ENCODE measurements around the gene RGS16.

RGS16 gene

GRCh38 chr1:182608845-182609610 is 4.8 kb upstream of the RGS16 start:
- DNase-seq (ENCODE audit: low read depth), result peak; percentile 59

DNA sequence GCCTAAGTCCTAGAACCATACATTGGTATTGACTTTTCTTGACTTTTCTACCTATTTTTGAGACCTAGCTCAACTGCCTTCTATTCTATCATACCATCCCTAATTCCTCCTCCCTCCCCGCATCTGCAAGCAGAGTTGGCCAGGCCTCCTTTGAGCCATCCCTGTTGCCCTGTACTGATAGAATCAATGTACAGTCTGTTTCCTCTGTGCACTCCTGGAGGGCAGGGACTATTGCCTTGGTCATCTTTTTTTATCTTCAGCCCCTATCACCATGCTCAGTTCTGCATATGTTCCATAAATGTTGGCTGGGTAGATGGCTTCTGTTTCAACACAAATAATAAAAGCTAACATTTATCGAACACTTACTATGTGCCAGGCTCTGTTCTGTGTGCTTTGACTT is 4.0 kb upstream of the RGS16 start:
- DNase-seq (ENCODE audit: low read depth), result no peak

DNA sequence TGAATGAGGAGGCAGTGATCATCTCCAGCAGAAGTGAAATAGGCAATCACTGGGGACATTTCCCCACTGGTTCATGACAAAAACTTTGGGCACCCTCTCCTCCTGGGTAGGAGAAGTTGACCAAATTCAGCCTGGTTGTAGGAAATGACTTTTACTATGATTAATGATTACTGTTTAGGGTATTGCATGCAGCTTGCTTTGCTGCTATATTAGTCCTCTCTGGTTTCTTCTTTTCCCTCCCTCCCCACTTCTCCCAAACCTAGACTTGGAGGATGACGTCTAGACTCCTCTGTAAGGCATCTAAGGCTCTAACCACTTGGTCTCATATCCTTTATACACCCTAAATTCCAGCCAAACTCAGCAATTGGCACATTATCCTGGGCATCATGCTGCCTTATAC is 3.4 kb upstream of the RGS16 start:
- DNase-seq (ENCODE audit: low read depth), result no peak

GRCh38 chr1:182603646-182604174 is 479 bp downstream of the RGS16 start:
- no peak for DNase-seq (ENCODE audit: low read depth)

GRCh38 chr1:182602935-182603645 is 1.1 kb downstream of the RGS16 start:
- DNase-seq (ENCODE audit: low read depth), result no peak

DNA sequence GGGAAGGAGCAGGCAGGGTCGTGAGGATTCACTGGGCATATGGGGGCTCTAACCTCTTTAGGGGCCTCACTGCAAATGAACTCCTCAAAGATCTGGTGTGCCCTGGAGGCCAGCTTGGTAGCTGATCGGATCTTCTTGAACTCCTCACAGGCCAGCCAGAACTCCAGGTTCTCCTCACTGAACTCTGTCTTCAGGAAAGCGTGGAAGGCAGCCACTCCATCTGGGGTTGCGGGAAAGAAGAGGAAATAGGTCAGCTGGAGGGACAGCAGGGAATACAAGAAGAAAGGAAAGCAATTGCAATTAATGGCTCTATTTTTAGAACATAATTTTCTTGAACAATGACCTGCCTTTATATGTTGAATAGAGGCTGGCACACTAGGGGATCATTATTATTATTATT is 2.3 kb downstream of the RGS16 start:
- no peak for DNase-seq (ENCODE audit: low read depth)

DNA sequence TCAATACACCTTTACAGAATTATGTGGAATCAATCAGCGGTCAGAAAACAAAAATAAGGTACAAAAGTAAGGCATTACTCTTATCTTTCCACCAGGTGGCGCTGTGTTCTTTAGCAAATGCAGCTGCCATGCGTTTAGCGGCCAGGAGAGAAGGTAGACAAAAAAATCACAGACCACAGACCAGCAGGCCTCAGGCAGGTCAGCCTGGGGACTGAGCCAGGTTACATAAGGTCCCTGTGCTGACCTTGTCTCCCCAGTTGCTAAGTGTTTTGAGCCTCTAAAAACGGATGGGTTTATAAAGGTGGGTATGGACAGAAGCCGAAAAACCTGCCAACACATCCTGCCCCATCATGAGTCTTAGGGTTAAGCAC is 2.8 kb downstream of the RGS16 start:
- DNase-seq (ENCODE audit: low read depth), result no peak

DNA sequence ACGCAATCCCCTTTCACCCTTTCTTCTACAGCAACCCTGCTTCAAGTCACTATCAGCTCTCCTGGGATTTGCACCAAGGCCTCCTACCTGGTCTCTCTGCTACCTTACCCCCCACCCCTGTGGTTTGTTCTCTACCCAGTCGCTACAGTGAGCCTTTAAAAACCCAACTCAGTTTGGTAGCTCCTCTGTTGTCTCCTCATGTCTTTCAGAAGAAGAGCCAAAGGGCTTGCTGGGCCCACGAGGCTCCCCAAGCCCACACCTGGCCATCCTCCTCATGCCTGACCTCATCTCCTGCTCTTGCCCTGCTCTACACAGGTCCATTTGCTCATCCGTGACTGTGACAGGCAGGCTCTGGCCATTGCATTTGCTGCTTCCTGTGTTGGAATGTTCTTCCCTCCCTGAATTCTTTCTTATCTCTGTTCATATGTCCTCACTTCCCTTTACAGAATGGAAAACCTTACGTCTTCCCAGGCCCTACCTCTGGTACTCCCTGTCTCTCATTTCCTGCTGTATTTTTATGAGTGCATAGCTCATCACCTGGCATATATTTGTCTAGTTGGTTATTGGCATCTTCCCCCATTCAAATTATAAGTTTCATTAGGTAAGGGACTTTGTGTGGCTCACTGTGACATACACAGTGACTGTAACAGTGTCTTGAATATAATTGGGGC is 3.3 kb downstream of the RGS16 start:
- DNase-seq (ENCODE audit: low read depth), result no peak

- no peak for DNase-seq (ENCODE audit: low read depth)
Measured at GRCh38 chr1:182600036-182600713, 4.0 kb downstream of the RGS16 start.

DNA sequence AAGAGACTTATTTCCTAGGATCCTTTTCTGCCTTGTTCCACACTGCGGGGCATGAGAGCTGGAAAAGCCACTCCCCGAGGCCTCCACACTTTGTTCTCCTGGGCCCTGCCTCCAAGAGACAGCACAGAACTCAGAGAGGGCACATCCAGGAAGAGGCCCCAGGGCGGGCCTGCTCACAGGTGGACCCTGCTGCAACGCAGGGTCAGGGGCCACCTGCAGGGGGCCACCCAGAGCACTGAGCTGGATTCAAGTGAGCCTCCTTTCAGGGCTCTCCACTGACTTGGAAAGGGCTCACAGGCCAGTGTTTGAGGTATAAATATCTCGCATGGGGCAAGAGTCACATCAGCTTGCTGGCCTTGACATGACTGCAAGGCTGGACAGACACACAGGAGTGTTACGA is 4.8 kb downstream of the RGS16 start:
- DNase-seq (ENCODE audit: low read depth), result no peak

- DNase-seq (ENCODE audit: low read depth), result no peak
Measured at GRCh38 chr1:182598296-182598695, 5.9 kb downstream of the RGS16 start.

DNA sequence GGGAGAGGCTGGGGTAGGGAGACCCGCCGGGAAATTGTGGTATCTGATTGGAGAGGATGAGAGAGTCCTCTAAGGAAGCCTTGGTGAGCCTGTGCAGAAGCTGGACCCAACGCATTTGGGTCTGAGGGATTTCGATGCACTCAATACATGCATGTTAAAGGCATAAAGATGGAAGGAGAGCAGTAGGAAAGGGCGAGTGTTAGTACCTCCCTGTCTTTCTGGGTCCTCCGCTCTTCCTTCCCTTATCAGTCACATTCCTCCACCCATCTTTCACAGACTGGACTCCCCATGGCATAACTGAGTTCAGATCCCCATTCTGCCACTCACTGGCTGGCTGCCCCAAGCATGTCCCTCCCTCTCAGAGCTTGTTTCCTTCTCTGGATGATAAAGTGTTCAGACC is 7.3 kb downstream of the RGS16 start:
- DNase-seq (ENCODE audit: low read depth), result no peak

DNA sequence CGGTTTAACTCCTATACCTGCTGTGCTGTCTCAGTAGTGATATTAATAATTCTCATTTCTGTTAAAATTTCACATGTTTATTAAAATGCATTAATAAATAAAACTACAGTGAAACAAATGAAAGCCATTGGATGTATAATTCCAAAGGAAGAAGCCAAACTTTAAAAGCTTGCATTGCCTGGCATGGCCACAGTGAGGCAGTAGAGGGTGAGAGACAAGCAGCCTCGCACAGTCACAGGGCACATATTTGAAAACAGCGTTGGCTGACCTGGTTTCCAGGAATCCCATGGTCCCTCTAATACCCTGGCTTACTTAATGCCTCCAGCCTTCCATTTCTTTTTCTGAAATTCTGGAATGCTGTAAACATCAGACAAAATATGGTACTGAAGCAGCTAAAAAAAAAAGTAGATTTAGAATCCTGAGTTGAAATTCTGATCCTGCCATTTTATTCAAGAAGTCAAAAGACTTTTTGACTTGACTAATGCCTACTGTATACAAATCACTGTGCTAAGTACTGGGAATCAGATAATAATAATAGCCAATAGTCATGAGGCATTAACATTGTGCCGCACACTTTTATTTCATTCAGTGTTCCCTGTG is 8.4 kb downstream of the RGS16 start:
- peak; percentile 55 for DNase-seq (ENCODE audit: low read depth)

DNA sequence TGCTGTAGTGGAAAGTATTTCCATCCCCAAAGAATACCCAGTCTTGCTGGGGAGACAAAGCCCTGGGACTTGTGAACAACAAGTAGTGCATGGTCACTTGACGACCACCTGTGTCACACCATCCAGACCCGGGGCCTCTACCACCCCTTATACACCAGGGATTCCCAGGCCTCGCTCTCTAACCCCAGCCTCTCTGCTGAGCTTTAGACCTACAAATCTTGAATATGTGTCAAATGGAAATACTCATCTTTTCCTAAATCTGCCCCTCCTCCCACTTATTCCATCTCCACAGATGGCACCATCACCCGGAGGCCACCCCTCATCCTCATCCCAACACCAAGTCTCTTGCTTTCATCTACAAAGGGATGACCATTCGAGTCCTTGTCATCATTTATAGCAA is 14.3 kb downstream of the RGS16 start:
- DNase-seq (ENCODE audit: low read depth), result no peak

- DNase-seq (ENCODE audit: low read depth), result no peak
Measured at GRCh38 chr1:182589520-182589919, 14.7 kb downstream of the RGS16 start.

DNA sequence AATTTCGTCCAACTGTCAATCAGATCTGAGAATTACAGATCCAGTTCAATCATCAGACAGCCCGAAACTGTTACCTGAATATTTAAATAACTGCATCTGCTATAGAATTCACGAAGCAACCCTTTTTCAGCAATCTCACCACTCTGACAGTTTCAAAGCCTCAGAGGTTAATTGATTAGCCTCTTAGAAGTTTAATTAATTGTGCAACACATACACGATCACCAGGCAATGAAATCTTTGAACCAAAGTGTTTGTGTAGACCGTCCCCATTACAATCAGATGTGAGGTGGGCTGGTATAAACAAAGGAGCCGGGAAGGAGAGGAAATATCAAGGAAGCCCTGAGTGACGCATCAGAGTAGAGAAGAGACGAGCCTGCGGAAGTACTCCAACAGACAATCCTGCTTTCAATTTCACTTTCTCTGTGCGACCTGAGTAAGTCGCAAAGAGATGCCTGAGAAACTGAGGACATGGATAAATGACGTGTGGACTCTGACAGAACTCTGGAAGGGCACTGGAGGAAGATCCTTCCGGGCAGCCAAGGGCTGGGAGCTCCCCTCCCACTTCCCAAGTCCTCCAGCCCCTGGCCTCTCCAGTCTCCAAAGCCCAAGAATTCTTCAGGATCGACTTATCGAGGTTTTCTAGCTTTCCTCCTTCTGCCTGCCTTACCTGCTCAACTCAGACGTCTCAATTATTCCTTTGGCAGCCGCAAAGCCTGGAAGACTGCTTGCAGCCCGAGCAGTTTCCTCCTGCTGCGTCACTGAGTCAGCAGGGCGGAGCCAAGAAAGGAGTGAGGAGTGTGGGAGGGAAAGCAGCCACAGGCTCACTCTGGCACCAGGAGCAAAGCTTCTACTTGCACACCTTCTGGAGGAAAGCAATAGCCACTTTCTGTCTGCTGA is 15.4 kb downstream of the RGS16 start, which contains the start of gene RNASEL:
TSS of gene RNASEL (minus strand) at position 757 of the 897 bp plus-strand sequence. CDS start 2,450 bp downstream, outside the sequence.
- DNase-seq (ENCODE audit: low read depth), result peak; percentile 61

GRCh38 chr1:182587666-182588499 is 16.3 kb downstream of the RGS16 start:
- no peak for DNase-seq (ENCODE audit: low read depth)

DNA sequence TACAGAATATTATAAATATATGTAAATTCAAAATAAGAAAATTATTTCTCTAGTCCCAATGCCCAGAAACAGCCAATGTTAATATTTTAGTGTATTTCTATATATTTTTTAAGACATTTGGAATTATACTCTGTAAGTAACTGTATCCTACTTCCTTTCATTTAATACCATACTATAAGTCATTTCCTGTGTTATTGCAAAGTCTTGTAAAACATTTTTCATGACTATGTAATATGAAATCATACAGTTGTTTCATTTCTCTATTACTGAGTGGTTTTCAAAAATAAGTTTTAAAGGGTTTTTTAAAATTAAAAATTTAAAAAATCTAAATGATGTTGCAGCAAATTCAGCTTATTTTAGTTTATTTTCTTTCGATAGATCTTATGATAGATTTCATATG is 17.1 kb downstream of the RGS16 start:
- DNase-seq (ENCODE audit: low read depth), result no peak

GRCh38 chr1:182586380-182586779 is 17.8 kb downstream of the RGS16 start:
- no peak for DNase-seq (ENCODE audit: low read depth)

DNA sequence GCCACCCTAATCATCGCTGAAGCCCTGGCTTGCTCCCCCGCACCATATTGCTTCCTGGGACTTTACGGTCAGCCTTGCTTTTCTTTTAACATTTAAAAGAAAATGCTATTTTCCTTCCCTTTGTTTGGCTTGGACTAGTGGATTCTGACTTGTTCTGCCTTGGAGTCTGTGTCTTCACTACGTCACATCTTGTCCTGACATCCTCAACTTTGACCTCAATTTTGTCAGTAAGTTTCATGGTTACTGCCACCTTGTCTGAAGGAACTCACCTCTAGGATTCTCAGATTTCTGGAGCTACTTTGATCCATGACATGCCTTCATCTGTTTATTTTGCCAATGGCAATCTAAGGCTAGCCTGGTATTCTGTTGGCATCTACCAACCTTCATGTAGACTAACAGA is 19.4 kb downstream of the RGS16 start:
- DNase-seq (ENCODE audit: low read depth), result no peak

Measured in stromal cell of bone marrow (primary cell).